NOMO-1 (cell line): ENCODE measurements around the gene TPP1.
A peak's percentile ranks its signal among the peaks of the same experiment; 100 is the strongest.

Experiments used
- DNase-seq, 2 experiments: peaks; one replicate each; lab custom pipeline; 2025; ENCODE audit not compliant: unreplicated experiment in 2 of 2; lab: John Stamatoyannopoulos, UW

TPP1 gene

GRCh38 chr11:6629573-6629891 lies 10.3 kb upstream of the TPP1 start:
- no peak for DNase-seq

DNA sequence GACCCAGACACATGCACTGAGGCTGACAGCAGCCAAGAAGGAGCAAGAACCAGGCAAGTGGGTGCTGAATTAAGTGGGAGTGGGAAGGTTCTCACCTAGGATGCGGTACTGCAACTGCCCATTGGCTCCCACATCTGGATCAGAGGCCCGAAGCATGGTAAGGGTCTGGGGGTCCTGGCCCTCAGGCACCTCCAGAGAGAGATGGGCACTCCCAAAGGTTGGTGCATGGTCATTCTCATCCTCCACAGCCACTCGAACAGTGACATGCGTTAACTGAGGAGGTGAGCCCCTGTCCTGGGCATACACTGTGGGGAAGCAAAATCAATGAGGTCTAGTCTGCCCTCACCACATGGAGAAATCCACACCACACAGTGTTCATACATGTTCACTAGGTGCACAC lies 9.3 kb upstream of the TPP1 start:
- DNase-seq: no peak

DNA sequence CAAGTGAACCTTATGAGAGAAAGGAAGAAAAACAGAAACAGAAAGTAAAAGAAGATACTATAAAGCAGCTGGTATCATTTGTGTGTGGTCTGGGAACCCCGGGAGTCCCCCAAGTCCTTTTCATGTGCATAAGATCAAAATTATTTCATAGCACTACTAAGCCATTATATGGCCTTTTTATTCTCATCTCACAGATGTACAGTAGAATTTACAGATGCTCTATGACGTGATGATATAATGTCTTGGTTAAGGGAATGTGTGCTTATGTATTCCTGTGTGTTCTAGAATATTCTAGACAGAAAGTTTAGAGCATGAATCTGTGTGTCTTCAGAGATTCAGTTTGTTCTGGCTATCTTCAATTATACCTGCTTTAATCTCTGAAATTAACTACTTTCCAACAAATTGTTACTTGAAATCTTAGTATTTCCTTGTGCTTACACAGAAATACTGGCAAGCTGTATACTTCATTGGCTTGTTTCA lies 8.6 kb upstream of the TPP1 start:
- no peak for DNase-seq

DNA sequence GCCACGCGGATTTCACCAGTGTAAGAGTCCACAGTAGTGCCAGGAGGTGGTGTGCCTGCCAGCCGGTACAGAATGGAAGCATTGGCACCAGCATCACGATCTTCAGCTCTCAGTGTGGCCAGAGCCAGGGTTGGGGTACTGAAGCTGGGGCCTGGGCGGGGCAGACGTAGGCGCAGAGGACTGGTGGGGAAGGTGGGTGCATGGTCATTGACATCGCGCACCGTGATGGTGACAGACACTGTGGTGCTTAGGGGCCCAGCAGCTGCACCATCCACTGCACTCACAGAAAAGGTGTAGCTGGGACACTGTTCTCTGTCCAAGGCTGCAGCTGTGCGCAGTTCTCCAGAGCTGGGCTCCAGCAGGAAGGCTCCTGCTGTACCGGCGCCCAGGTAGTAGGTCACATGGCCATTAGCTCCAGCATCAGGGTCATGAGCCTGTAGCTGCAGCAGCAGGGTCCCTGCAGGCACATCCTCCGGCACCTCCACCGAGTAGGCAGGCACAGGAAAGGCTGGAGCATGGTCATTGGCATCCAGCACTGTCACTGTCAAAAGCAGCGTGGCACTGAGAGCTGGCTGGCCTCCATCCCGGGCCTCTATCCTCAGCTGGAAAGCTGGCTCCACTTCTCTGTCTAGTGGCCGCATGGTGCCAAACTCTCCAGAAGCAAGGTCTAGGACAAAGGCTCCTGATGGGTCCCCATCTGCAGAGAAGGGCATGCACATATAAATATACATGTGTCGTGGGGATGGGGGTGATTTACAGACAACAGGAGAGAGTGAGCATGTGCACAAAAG lies 7.9 kb upstream of the TPP1 start:
- no peak for DNase-seq

- no peak for DNase-seq
Observed at GRCh38 chr11:6625832-6626420, 6.7 kb upstream of the TPP1 start.

DNA sequence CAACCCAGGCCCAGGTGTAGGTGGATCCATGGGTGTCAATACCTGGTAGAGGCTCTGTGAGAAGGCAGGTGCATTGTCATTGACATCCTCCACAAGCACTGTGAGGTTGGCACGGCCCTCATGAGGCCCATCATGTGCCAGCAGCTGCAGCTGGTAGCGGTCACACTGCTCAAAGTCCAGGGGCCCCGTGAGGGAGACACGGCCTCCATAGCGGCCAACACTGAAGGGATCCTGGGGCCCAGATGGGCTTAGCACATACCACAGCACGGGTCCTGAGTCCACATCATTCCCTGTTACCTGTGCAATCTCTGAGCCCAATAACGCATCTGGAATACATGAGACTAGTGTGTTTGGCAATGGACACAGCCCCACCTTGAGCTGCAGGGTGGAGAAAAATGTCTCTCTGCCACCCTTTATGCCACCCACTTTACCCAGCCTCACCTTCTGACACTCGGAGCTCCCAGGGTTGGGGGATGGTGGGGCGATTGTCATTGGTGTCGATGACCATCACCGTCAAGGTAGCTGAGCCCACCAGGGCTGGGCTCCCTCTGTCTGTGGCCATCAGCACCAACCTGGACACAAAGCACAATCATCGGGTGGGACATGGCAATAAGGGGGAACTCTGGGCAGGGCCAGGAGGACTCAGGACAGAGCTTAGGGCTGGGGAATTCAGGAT lies 6.1 kb upstream of the TPP1 start:
- no peak for DNase-seq

DNA sequence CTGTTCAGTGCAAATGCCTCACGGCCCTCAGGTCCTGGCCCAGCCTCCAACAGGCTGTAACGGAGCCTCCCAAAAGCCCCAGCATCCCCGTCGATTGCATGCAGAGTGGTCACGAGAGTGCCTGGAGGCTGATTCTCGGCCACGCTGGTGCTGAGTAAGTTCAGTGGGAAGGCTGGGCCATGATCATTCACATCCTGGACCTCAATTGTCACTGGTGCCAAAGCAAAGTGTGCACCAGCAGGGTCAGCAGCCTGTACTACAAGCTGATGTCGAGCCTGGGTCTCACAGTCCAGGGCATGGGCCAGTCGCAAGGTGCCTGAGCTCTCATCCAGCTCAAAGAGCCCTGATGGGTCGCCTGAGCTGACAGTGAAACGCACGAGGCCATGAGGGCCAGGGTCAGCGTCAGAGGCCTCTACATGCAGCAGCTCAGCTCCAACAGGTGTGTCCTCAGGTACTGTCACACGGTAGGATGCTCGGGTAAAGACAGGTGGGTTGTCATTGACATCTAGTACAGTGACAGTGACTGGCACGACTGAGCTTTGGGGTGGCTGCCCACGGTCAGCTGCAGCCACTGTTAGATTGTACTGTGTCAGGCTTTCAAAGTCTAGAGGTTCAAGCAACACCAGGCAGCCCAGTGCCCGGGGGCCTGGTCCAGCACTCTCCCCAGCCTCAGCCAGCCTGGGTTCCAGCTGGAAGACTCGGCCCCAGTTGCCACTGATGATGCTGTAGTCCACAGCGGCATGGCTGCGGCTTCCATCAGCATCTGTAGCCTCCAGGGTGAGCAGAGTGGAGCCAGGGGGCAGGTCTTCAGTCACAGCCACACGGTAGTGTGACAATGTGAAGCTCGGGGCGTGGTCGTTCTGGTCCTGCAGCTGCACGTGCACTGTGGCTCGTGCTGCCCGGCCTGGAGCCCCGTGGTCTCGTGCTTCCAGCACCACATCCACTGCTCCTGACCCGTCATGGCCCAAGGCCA lies 4.5 kb upstream of the TPP1 start:
- DNase-seq: no peak

GRCh38 chr11:6622261-6623171 lies 3.3 kb upstream of the TPP1 start:
- no peak for DNase-seq

- DNase-seq: no peak
Observed at GRCh38 chr11:6621711-6622211, 2.5 kb upstream of the TPP1 start.

- no peak for DNase-seq
Observed at GRCh38 chr11:6620636-6621035, 1.4 kb upstream of the TPP1 start.

DNA sequence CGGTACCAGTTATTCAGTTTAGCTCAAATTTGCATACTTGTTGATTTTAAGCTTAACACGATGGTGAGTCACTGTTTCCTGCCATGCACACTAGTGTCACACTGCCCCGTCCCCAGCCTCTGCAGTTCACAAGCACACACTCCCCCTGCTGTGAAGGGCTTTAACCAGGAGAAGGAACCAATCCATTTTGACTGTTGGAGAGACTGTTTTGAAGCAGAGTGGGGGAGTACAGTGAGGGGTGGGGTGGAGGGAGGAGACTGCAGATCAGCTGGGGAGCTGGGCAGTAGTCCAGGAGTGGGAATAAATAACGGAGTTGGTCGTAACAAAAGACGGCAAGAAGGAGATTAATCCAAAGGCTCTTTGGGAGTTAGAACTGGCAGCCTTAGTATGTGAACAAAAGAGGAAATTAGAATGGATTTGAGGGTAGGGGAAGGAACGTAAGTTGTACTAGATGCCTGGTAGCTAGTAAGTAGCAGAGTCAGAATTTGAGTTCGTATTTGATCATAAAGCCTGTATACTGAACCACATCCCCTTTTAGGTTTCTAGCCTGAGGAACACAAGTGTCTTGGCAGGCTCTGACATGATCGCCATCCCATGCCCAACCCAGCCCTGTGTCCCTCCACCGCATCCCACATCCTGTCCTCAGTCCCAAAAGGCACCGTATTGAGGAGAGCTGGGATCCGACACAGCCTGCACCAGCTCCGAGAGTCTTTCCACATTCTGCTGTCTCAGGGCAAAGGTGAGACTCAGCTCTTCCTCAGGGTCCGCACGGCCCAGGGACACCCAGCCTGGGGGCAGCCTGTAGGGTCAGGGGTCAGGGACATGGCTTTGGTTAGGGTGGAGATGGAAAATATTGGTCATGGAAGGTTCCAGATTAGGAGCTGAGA lies 862 bp downstream of the TPP1 start:
- peak; percentile 71 to 74 for DNase-seq

- DNase-seq: peak; percentile 21 to 25
Observed at GRCh38 chr11:6617315-6617781, 1.9 kb downstream of the TPP1 start.

DNA sequence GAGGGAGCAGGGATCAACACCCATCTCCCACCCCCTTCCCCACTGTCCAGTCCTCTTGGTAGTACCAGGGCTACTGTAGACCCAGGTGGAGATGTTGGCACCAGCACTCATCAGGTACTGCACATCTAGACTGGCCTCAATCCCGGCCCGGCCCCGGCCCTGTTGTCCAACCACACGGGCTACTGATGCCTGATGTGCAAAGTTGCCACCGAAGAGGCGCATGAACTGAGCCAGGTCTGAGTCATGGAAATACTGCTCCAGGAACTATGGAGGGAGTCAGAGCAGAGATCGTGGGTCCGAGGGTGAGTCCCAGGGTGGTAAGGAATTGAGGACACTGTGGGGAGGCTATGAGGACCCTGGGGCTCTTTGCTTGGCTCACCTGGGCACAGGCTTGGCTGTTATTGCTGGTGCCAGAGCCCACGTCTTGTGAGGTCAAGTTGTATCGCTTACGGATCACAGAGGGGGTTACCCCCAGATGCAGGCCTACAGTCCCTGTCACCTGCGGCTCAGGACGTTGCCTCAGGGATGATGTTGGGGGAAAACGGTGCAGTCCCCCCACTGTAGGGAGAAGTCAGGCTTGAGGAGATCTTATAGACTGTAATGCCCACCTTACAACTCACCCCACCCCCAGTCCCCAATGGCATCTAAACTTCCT lies 2.5 kb downstream of the TPP1 start:
- no peak for DNase-seq

DNA sequence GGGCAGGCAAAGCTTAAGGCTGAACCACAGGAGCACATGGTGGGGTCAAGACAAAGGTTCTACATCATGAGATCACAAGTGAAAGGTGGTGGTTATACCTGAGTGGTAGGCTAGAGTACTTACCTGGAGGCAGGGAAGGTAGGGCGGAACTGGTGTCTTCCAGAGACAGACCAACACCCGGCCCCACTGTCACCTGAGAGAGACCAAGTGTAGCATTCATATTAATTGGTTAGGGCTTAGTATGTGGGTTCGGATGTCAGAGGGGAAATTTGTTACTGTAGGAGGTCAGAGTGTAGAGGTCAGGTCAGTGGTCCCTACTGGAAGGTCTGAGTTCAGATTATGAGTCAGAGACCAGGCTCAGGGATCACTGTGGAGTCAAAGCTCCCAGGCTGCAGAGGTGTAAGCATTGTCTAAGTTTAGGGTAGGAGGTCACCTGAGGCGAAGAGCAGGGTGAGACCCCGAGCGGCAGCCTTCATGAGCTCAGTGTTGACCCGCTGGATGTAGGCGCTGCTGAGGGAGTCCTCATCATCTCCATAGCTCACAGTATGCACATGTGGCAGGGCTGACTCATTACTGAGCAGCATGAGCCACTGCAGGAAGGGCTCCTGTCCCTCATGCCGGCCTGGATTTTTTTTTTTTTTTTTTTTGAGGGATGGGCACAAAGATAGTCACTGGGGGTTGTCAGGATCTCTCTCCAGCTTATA lies 3.2 kb downstream of the TPP1 start:
- DNase-seq: no peak

DNA sequence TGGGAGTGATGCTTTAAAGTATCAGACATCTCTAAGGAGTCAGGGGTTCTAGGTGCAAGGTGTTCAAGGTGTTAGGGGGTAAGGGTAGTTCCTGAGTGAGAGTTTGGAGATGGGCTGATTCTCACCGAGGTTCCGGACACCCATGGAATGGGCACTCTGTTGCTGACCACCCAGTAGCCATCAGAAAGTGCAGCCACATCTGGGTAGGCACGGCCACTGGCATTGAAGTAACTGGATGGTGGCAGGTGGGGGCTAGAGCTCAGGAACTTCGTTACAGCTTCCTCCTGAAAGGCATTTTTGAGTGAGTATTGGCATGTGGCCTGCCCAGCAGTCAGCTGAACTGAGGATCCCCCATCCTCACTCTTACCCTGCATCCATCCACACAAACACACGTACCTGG lies 4.2 kb downstream of the TPP1 start:
- no peak for DNase-seq

DNA sequence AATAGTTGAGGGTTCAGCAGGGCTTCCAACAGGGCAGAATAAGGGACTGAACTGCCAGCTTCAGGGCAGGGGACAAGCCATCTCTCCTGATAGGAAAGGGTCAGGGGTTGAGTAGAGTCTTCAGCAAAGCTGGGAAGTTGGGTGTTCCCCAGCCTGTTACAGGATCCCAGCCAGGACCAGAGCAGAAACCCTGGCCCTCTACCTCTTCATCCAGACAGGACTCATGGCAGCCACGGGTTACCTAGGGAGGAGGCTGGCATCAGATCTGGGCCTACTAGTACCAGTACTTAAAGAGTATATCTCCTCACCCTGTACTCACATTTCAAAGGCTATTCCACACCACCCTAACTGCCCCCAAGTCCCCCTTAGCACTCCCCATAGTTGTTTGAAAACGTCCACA lies 4.8 kb downstream of the TPP1 start:
- no peak for DNase-seq

GRCh38 chr11:6613496-6613895 lies 5.7 kb downstream of the TPP1 start:
- no peak for DNase-seq
